WTC11 (cell line): ENCODE data around the gene CAMK2G. TPM values are rescaled to one million over a fixed set of nuclear protein-coding genes. Genes with fewer than 3 reads are reported as not detected.

Source experiments
- ATAC-seq: fragments of 200-7000 bp; cut with Tn5 transposase; 2 replicates; pipeline ENCODE4 v1.10.0; 2021; ENCODE audit warnings: mild to moderate bottlenecking, moderate library complexity
- CTCF ChIA-PET: fragments of 300-600 bp; sonication (Branson Sonifier 250); formaldehyde crosslinking; loops from one replicate; lab custom pipeline; 2021; ENCODE audit warnings: antibody characterized with exemption; lab: Charles Lee
- POLR2A ChIA-PET: fragments of 350-600 bp; sonication (Branson Sonifier 250); formaldehyde crosslinking; loops from one replicate; lab custom pipeline; 2021; ENCODE audit warnings: antibody characterized with exemption; lab: Charles Lee
- DNase-seq: peaks from one replicate; pipeline ENCODE4 v3.0.0; 2021; ENCODE audit warnings: low spot score
- H3K27ac Mint-ChIP-seq: 2 replicates; pipeline ENCODE4 v1.8.0; 2021; ENCODE audit warnings: mixed read lengths
- H3K27me3 Mint-ChIP-seq: 2 replicates; pipeline ENCODE4 v1.8.0; 2021; ENCODE audit warnings: low read depth, mild to moderate bottlenecking, moderate library complexity, mixed read lengths
- H3K36me3 Mint-ChIP-seq: 2 replicates; pipeline ENCODE4 v1.8.0; 2021; ENCODE audit warnings: mixed read lengths
- H3K4me1 Mint-ChIP-seq: 2 replicates; pipeline ENCODE4 v1.8.0; 2022; ENCODE audit warnings: mixed read lengths
- H3K4me3 Mint-ChIP-seq: 2 replicates; pipeline ENCODE4 v1.8.0; 2021; ENCODE audit warnings: mild to moderate bottlenecking, moderate library complexity, mixed read lengths
- H3K9me3 Mint-ChIP-seq: 2 replicates; pipeline ENCODE4 v1.8.0; 2021; ENCODE audit warnings: mixed read lengths
- AR ChIP-seq: fragments of 250-450 bp; sonication (Bioruptor Pico); IDR thresholded peaks from 2 replicates; pipeline ENCODE4 v1.9.0; 2021; ENCODE audit warnings: mild to moderate bottlenecking
- E2F5 ChIP-seq: sonication (generic); formaldehyde crosslinking; IDR thresholded peaks from 2 replicates; pipeline ENCODE4 v1.8.1; 2022; ENCODE audit warnings: mild to moderate bottlenecking, moderate library complexity, missing genetic modification reagents
- ETV6 ChIP-seq: sonication (generic); formaldehyde crosslinking; IDR thresholded peaks from 2 replicates; pipeline ENCODE4 v1.8.1; 2022; ENCODE audit warnings: mild to moderate bottlenecking, missing genetic modification reagents
- FOXK1 ChIP-seq: sonication (generic); formaldehyde crosslinking; IDR thresholded peaks from 2 replicates; pipeline ENCODE4 v1.8.0; 2022; ENCODE audit warnings: mild to moderate bottlenecking, moderate library complexity, missing genetic modification reagents
- FOXP1 ChIP-seq: sonication (generic); formaldehyde crosslinking; IDR thresholded peaks from 2 replicates; pipeline ENCODE4 v1.8.0; 2022; ENCODE audit warnings: missing genetic modification reagents, mild to moderate bottlenecking, moderate library complexity, borderline replicate concordance
- FOXP4 ChIP-seq: sonication (generic); formaldehyde crosslinking; IDR thresholded peaks from 2 replicates; pipeline ENCODE4 v1.8.0; 2022; ENCODE audit warnings: mild to moderate bottlenecking, missing genetic modification reagents
- GABPB1 ChIP-seq: sonication (generic); formaldehyde crosslinking; IDR thresholded peaks from 2 replicates; pipeline ENCODE4 v1.8.1; 2023; ENCODE audit warnings: mild to moderate bottlenecking, missing genetic modification reagents
- IRF1 ChIP-seq: sonication (generic); formaldehyde crosslinking; IDR thresholded peaks from 2 replicates; pipeline ENCODE4 v1.8.0; 2023; ENCODE audit warnings: missing genetic modification reagents
- MLX ChIP-seq: sonication (generic); formaldehyde crosslinking; IDR thresholded peaks from 2 replicates; pipeline ENCODE4 v1.8.1; 2023; ENCODE audit warnings: mild to moderate bottlenecking, missing genetic modification reagents, moderate library complexity
- MXD4 ChIP-seq: fragments of 250-450 bp; sonication (Bioruptor Pico); IDR thresholded peaks from 2 replicates; pipeline ENCODE4 v1.8.0; 2021; ENCODE audit warnings: mild to moderate bottlenecking, moderate library complexity, borderline replicate concordance
- NR1H2 ChIP-seq: sonication (generic); formaldehyde crosslinking; IDR thresholded peaks from 2 replicates; pipeline ENCODE4 v1.9.0; 2021; ENCODE audit warnings: mild to moderate bottlenecking, moderate library complexity, missing genetic modification reagents
- PRRX2 ChIP-seq: fragments of 250-450 bp; sonication (Bioruptor Pico); IDR thresholded peaks from 2 replicates; pipeline ENCODE4 v1.8.0; 2021; ENCODE audit warnings: mild to moderate bottlenecking
- TEAD1 ChIP-seq: sonication (generic); formaldehyde crosslinking; IDR thresholded peaks from 2 replicates; pipeline ENCODE4 v1.8.0; 2022; ENCODE audit warnings: mild to moderate bottlenecking, missing genetic modification reagents
- ZMAT4 ChIP-seq: fragments of 250-450 bp; sonication (Bioruptor Pico); IDR thresholded peaks from 2 replicates; pipeline ENCODE4 v1.9.0; 2021; ENCODE audit warnings: mild to moderate bottlenecking
- ZNF219 ChIP-seq: sonication (generic); formaldehyde crosslinking; IDR thresholded peaks from 2 replicates; pipeline ENCODE4 v1.8.0; 2023; ENCODE audit warnings: missing genetic modification reagents, mild to moderate bottlenecking, borderline replicate concordance
- ZNF232 ChIP-seq: sonication (generic); formaldehyde crosslinking; IDR thresholded peaks from 2 replicates; pipeline ENCODE4 v1.8.0; 2022; ENCODE audit warnings: mild to moderate bottlenecking, missing genetic modification reagents
- ZNF281 ChIP-seq: sonication (generic); formaldehyde crosslinking; IDR thresholded peaks from 2 replicates; pipeline ENCODE4 v1.8.0; 2023; ENCODE audit warnings: mild to moderate bottlenecking, missing genetic modification reagents
- ZNF396 ChIP-seq: fragments of 250-450 bp; sonication (Bioruptor Pico); IDR thresholded peaks from 2 replicates; pipeline ENCODE4 v1.8.0; 2021; ENCODE audit warnings: mild to moderate bottlenecking, moderate library complexity, borderline replicate concordance
- ZSCAN18 ChIP-seq: fragments of 250-450 bp; sonication (Bioruptor Pico); IDR thresholded peaks from 2 replicates; pipeline ENCODE4 v2.1.2; 2022; ENCODE audit warnings: mild to moderate bottlenecking, moderate library complexity
- total RNA-seq: library from RNA; stranded (reverse); gene quantifications from 3 replicates; pipeline ENCODE4 v1.2.3, GENCODE V29; 2021

CAMK2G gene
- total RNA-seq, 1 experiment from 2014 or later: 34.9 TPM

GRCh38 chr10:73841061-73841421 is 33.3 kb downstream of the CAMK2G start (continued):
- TF ChIP-seq NR1H2 (CRISPR knock-in tag) (no peak), ETV6 (no peak), TEAD1 (CRISPR knock-in tag) (no peak), FOXK1 (CRISPR knock-in tag) (no peak), ZNF232 (CRISPR knock-in tag) (no peak), ZNF281 (CRISPR knock-in tag) (no peak), FOXP4 (CRISPR knock-in tag) (no peak), FOXP1 (no peak), IRF1 (CRISPR knock-in tag) (no peak), MXD4 (CRISPR knock-in tag) (no peak), ZNF219 (no peak), MLX (CRISPR knock-in tag) (no peak)

GRCh38 chr10:73840403-73841060 is 33.8 kb downstream of the CAMK2G start:
- Mint-ChIP-seq H3K4me3 (no peak overlapping the region), H3K36me3 (peaks cover 21% of the 10 kb centered on the region), H3K27me3 (no peaks in the 10 kb centered on the region), H3K27ac (peak overlapping the region; percentile 27; the same call in 1 of the 2 replicates), H3K4me1 (no peaks in the 10 kb centered on the region), H3K9me3 (no peaks in the 10 kb centered on the region)
- ChIA-PET CTCF (interaction anchor here (0.9 to 1.4 kb wide), 2 partner anchors 9 to 39 kb away, joined by 3 read pairs; no protein-coding TSS in a partner anchor), POLR2A (no interaction called here)
- DNase-seq: no peak
- TF ChIP-seq GABPB1 (CRISPR knock-in tag) (peak; percentile 75), E2F5 (CRISPR knock-in tag) (no peak)
- no peak for ATAC-seq

GRCh38 chr10:73840056-73840402 is 34.3 kb downstream of the CAMK2G start:
- POLR2A ChIA-PET: no interaction called here
- ATAC-seq: no peak
- Mint-ChIP-seq H3K4me1 (no peaks in the 10 kb centered on the region), H3K4me3 (no peak overlapping the region), H3K27ac (no peak overlapping the region), H3K36me3 (peaks cover 21% of the 10 kb centered on the region), H3K27me3 (no peaks in the 10 kb centered on the region), H3K9me3 (no peaks in the 10 kb centered on the region)
- no peak for DNase-seq
- CTCF ChIA-PET: interaction anchor here (0.9 to 1.4 kb wide), 2 partner anchors 10 to 40 kb away, joined by 3 read pairs; no protein-coding TSS in a partner anchor
- TF ChIP-seq ZMAT4 (CRISPR knock-in tag) (no peak), GABPB1 (CRISPR knock-in tag) (no peak), PRRX2 (CRISPR knock-in tag) (no peak), AR (no peak), ZNF396 (CRISPR knock-in tag) (no peak), ZSCAN18 (CRISPR knock-in tag) (no peak)
